Hepatocyte (in vitro differentiated cells): ENCODE measurements around the gene TOP1.

Source experiments
- CTCF ChIP-seq: fragments of 200-600 bp; sonication (generic); IDR thresholded peaks from 2 replicates; pipeline ENCODE4 v1.5.1; 2016; ENCODE audit warnings: antibody characterized with exemption, mild to moderate bottlenecking; ENCODE audit not compliant: poor library complexity
- EZH2 ChIP-seq: fragments of 200-600 bp; sonication (generic); IDR thresholded peaks from 2 replicates; pipeline ENCODE4 v1.6.1; 2016; ENCODE audit warnings: antibody characterized with exemption, mild to moderate bottlenecking, borderline replicate concordance

GRCh38 chr20:41143354-41143753 is 114.7 kb downstream of the TOP1 start:
- TF ChIP-seq CTCF (no peak), EZH2 (no peak)
